B cell (primary cell): ENCODE measurements around the gene PSMD8. TPM values are rescaled to one million over a fixed set of nuclear protein-coding genes. Genes with fewer than 3 reads are reported as not detected.
"Not testable (repeated sequence)": the region's sequence is repeated elsewhere in the genome, so short reads cannot be mapped to it uniquely, and the experiment has no call there.

Experiments used
- ATAC-seq: fragments of 200-7000 bp; cut with Tn5 transposase; one replicate; pipeline ENCODE4 v1.10.0; 2021; ENCODE audit warnings: low read depth, mild to moderate bottlenecking, moderate number of reproducible peaks, moderate library complexity
- CTCF ChIA-PET: fragments of 350-600 bp; sonication (Branson Sonifier 250); formaldehyde crosslinking; loops from one replicate; lab custom pipeline; 2021; ENCODE audit warnings: antibody characterized with exemption, inconsistent platforms; lab: Charles Lee
- POLR2A ChIA-PET: fragments of 350-600 bp; sonication (Branson Sonifier 250); formaldehyde crosslinking; loops from one replicate; lab custom pipeline; 2021; ENCODE audit warnings: antibody characterized with exemption; lab: Charles Lee
- DNase-seq: peaks from one replicate; pipeline ENCODE4 v3.0.0; 2013
- H2AFZ ChIP-seq: 2 replicates; pipeline ENCODE4 v1.6.1; 2012; ENCODE audit warnings: mild to moderate bottlenecking, low read depth, low read length; ENCODE audit not compliant: insufficient read depth, poor library complexity, severe bottlenecking
- H3K27ac ChIP-seq, 2 donors: 1 replicate in 1 of 2; 2 replicates in 1 of 2; pipeline ENCODE4 v1.5.1; 2012 to 2013; ENCODE audit warnings: low read length in 2 of 2, mild to moderate bottlenecking in 2 of 2, moderate library complexity in 1 of 2
- H3K27me3 ChIP-seq, 4 experiments: fragments of 200-600 bp in 1 of 4; sonication (generic) in 1 of 4; replicated peaks in 1 of 4; 1 replicate in 2 of 4; 2 replicates in 2 of 4; pipeline versions ENCODE4 v1.6.1 to v1.7.0; 2013 to 2016; ENCODE audit warnings: low read length in 3 of 4, mild to moderate bottlenecking in 2 of 4, mixed read lengths in 1 of 4, moderate library complexity in 1 of 4; ENCODE audit not compliant: insufficient read depth in 4 of 4, control insufficient read depth in 3 of 4; ENCODE audit errors: control extremely low read depth in 1 of 4
- H3K36me3 ChIP-seq, 2 experiments: replicated peaks in 1 of 2; 1 replicate in 1 of 2; 2 replicates in 1 of 2; pipeline versions ENCODE4 v1.6.1 to v1.7.1; 2013; ENCODE audit warnings: low read length in 1 of 2; ENCODE audit not compliant: insufficient read depth in 2 of 2, control insufficient read depth in 1 of 2; ENCODE audit errors: control extremely low read depth in 1 of 2, extremely low read depth in 1 of 2
- H3K4me1 ChIP-seq, 2 donors: fragments of 200-600 bp in 1 of 2; sonication (generic) in 1 of 2; 1 replicate in 1 of 2; 2 replicates in 1 of 2; pipeline versions ENCODE4 v1.5.1 to v1.6.1; 2013 to 2017; ENCODE audit warnings: low read length in 2 of 2; ENCODE audit not compliant: control insufficient read depth in 2 of 2, insufficient read depth in 2 of 2
- H3K4me2 ChIP-seq: replicated peaks from 2 replicates; pipeline ENCODE3; 2012; ENCODE audit warnings: mild to moderate bottlenecking, low read depth, low read length; ENCODE audit not compliant: poor library complexity, severe bottlenecking
- H3K4me3 ChIP-seq, 5 experiments: fragments of 200-600 bp in 1 of 5; sonication (generic) in 1 of 5; 1 replicate in 3 of 5; 2 replicates in 2 of 5; pipeline versions ENCODE4 v1.5.1 to v1.7.0; 2011 to 2016; ENCODE audit warnings: low read length in 4 of 5, mild to moderate bottlenecking in 4 of 5, low read depth in 2 of 5, control low read depth in 1 of 5, moderate library complexity in 1 of 5; ENCODE audit not compliant: insufficient read depth in 1 of 5; ENCODE audit errors: control extremely low read depth in 1 of 5, extremely low read depth in 1 of 5
- H3K79me2 ChIP-seq: fragments of 200-600 bp; sonication (generic); one replicate; pipeline ENCODE4 v1.6.0; 2016; ENCODE audit warnings: low read length; ENCODE audit not compliant: control insufficient read depth, insufficient read depth
- H3K9ac ChIP-seq: fragments of 200-600 bp; sonication (generic); 2 replicates; pipeline ENCODE4 v1.6.1; 2017; ENCODE audit warnings: mild to moderate bottlenecking, low read length, moderate library complexity
- H3K9me3 ChIP-seq, 3 donors: one replicate each; pipeline versions ENCODE4 v1.6.1 to v1.7.1; 2013; ENCODE audit warnings: low read length in 2 of 3; ENCODE audit not compliant: control insufficient read depth in 2 of 3, insufficient read depth in 1 of 3; ENCODE audit errors: control extremely low read depth in 1 of 3
- H4K20me1 ChIP-seq: 2 replicates; pipeline ENCODE4 v1.6.0; 2012; ENCODE audit warnings: mild to moderate bottlenecking, low read length; ENCODE audit not compliant: insufficient read depth, control insufficient read depth, poor library complexity, severe bottlenecking
- H3K27ac Mint-ChIP-seq: one replicate; pipeline ENCODE4 v1.8.0; 2021; ENCODE audit warnings: mixed read lengths
- H3K27me3 Mint-ChIP-seq: one replicate; pipeline ENCODE4 v1.8.0; 2021; ENCODE audit warnings: mixed read lengths
- H3K4me1 Mint-ChIP-seq: one replicate; pipeline ENCODE4 v1.8.0; 2021; ENCODE audit warnings: mixed read lengths
- H3K4me3 Mint-ChIP-seq: one replicate; pipeline ENCODE4 v1.8.0; 2021; ENCODE audit warnings: mixed read lengths
- H3K9me3 Mint-ChIP-seq: one replicate; pipeline ENCODE4 v1.8.0; 2022; ENCODE audit warnings: mixed read lengths; ENCODE audit not compliant: insufficient read depth
- CTCF ChIP-seq: fragments of 200-600 bp; IDR thresholded peaks from one replicate; pipeline ENCODE4 v1.8.0; 2022; ENCODE audit warnings: antibody characterized with exemption, mild to moderate bottlenecking
- EZH2 ChIP-seq: IDR thresholded peaks from 2 replicates; pipeline ENCODE4 v1.6.1; 2012; ENCODE audit warnings: borderline replicate concordance, low read depth, mild to moderate bottlenecking, moderate library complexity, low read length; ENCODE audit not compliant: insufficient read depth, poor library complexity, severe bottlenecking
- WGBS: methylation state at CpG from one replicate; pipeline ENCODE4 v1.1.5; 2013; ENCODE audit warnings: missing lambda C conversion rate; ENCODE audit not compliant: insufficient coverage; 5-methylcytosine and 5-hydroxymethylcytosine counted together
- intact Hi-C: fragments of 100-400 bp; cut with micrococcal nuclease; formaldehyde crosslinking; loops from one replicate; pipeline ENCODE4 v1.10.0; 2022
- polyA plus RNA-seq: library from polyadenylated mRNA; depleted of rRNA; stranded (reverse); fragments of >200 nt; gene quantifications from 2 replicates; pipeline ENCODE4 v1.2.3, GENCODE V29; 2012
- total RNA-seq, 2 donors: library from RNA; stranded (reverse); fragments of 120-200 nt in 1 of 2; gene quantifications; 1 replicate in 1 of 2; 2 replicates in 1 of 2; pipeline versions ENCODE4 v1.2.3 to v1.2.4, GENCODE V29; 2013 to 2022

The PSMD8 gene
- total and polyA plus RNA-seq, 2 donors (not counting 1 experiment from before 2014, with no cell fraction given), result 88.1 to 122 TPM

GRCh38 chr19:38409631-38410133 lies 35.3 kb downstream of the PSMD8 start:
- intact Hi-C loops, result no loop called here
- Histone ChIP-seq H3K36me3 (peaks cover 2 to 24% of the 10 kb centered on the region in 2 experiments), H2AFZ (no peak overlapping the region), H3K27me3 (no peaks in the 10 kb centered on the region), H3K79me2 (no peaks in the 10 kb centered on the region), H3K27ac (no peak overlapping the region), H3K4me2 (no peak overlapping the region), H3K9ac (no peak overlapping the region), H4K20me1 (no peaks in the 10 kb centered on the region), H3K4me1 (no peaks in the 10 kb centered on the region), H3K9me3 (no peaks in the 10 kb centered on the region), H3K4me3 (no peak overlapping the region)
- ChIA-PET CTCF (no interaction called here), POLR2A (no interaction called here)
- WGBS, result 93% methylated on average over 4 of the region's 7 CpGs
- Mint-ChIP-seq H3K27ac (no peak overlapping the region), H3K4me3 (no peak overlapping the region), H3K27me3 (no peaks in the 10 kb centered on the region), H3K4me1 (peaks cover 3% of the 10 kb centered on the region), H3K9me3 (no peaks in the 10 kb centered on the region)
- no peak for DNase-seq
- ATAC-seq, result no peak
- TF ChIP-seq EZH2 (no peak), CTCF (no peak)

- H4K20me1 ChIP-seq, CTCF ChIA-PET, H3K4me3 Mint-ChIP-seq, H3K27ac Mint-ChIP-seq, H3K4me3 ChIP-seq, intact Hi-C loops, H3K4me1 ChIP-seq, H3K4me2 ChIP-seq, H3K9ac ChIP-seq, H3K79me2 ChIP-seq, H3K27me3 ChIP-seq, ATAC-seq, H2AFZ ChIP-seq, H3K27me3 Mint-ChIP-seq, DNase-seq, H3K9me3 Mint-ChIP-seq, H3K27ac ChIP-seq, H3K4me1 Mint-ChIP-seq, POLR2A ChIA-PET, H3K9me3 ChIP-seq: not testable (repeated sequence)
- WGBS, result 80% methylated on average over 2 of the region's 6 CpGs
- H3K36me3 ChIP-seq, result peaks cover 2 to 17% of the 10 kb centered on the region in 2 experiments
These were observed 36.0 kb downstream of the PSMD8 start for GRCh38 chr19:38410407-38410806.
